Esophagus muscularis mucosa (tissue), 3 donors: ENCODE data around the gene IL1RL2.

Source experiments
- POLR2AphosphoS5 ChIP-seq, 2 donors: sonication (generic); formaldehyde crosslinking; IDR thresholded peaks; one replicate each; pipeline ENCODE4 v1.6.1; 2017; ENCODE audit warnings: antibody characterized with exemption in 2 of 2
- TF ChIP-seq, protein P1 (sequence below), 3 experiments: fragments of 200-600 bp in 2 of 3; fragments of 450-650 bp in 1 of 3; sonication (generic) in 2 of 3; IDR thresholded peaks; one replicate each; pipeline ENCODE4 v1.5.1; 2017 to 2019; ENCODE audit warnings: antibody characterized with exemption in 3 of 3, mild to moderate bottlenecking in 2 of 3, moderate library complexity in 1 of 3

DNA sequence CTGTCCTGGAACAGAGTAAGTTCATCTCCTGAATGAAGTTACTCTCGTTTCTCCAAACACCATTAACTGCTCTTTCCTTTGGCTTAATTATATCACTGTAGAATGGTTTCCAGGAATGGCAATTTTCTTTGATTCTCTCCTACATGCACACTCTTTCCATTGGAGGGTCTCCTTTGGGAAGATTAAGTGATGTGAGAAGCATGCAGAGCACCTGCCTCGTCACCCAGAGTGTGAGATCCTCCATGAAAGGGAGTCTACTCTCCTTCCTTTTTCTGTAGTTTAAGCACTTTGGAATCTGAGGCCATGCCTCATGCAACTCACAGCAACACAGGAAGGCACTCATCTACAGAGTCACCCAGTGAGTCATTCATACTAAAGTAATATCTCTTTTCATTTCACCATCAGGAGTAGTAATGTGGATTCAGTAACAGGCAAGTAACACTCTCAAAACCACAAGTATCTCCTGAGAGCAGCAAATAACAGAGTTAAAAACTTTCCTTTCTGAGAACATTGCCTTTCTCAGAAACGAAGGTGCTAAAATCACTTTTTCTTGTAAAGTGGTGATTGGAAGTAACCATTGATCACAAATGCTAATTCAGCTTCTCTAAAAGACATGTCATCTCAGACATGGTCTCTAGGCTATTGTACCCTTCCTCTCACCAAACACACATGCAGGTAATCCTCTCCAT, 71.7 kb downstream of the IL1RL2 start:
- no peak for TF ChIP-seq POLR2AphosphoS5 (IDR thresholded peaks at IDR 0.05)
- TF ChIP-seq, protein P1, sequence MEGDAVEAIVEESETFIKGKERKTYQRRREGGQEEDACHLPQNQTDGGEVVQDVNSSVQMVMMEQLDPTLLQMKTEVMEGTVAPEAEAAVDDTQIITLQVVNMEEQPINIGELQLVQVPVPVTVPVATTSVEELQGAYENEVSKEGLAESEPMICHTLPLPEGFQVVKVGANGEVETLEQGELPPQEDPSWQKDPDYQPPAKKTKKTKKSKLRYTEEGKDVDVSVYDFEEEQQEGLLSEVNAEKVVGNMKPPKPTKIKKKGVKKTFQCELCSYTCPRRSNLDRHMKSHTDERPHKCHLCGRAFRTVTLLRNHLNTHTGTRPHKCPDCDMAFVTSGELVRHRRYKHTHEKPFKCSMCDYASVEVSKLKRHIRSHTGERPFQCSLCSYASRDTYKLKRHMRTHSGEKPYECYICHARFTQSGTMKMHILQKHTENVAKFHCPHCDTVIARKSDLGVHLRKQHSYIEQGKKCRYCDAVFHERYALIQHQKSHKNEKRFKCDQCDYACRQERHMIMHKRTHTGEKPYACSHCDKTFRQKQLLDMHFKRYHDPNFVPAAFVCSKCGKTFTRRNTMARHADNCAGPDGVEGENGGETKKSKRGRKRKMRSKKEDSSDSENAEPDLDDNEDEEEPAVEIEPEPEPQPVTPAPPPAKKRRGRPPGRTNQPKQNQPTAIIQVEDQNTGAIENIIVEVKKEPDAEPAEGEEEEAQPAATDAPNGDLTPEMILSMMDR (IDR thresholded peaks at IDR 0.05), result no peak
